IPS DF 6.9 (cell line): ENCODE data around the gene TSPAN9.

Source experiments
- DNase-seq: peaks from one replicate; pipeline ENCODE4 v3.0.0-alpha.2; 2013; ENCODE audit warnings: low read depth, low spot score
- H3K27ac ChIP-seq: one replicate; pipeline ENCODE4 v1.5.1; 2013; ENCODE audit warnings: low read length, control low read depth
- H3K27me3 ChIP-seq: 2 replicates; pipeline ENCODE4 v1.6.1; 2013; ENCODE audit warnings: mild to moderate bottlenecking, low read length; ENCODE audit not compliant: control insufficient read depth, insufficient read depth
- H3K36me3 ChIP-seq: 2 replicates; pipeline ENCODE4 v1.6.1; 2013; ENCODE audit warnings: low read length; ENCODE audit not compliant: control insufficient read depth, insufficient read depth
- H3K4me1 ChIP-seq: 2 replicates; pipeline ENCODE4 v1.6.1; 2013; ENCODE audit warnings: low read length; ENCODE audit not compliant: control insufficient read depth, insufficient read depth
- H3K4me3 ChIP-seq: 2 replicates; pipeline ENCODE4 v1.5.1; 2013; ENCODE audit warnings: mild to moderate bottlenecking, low read length
- H3K9me3 ChIP-seq: 2 replicates; pipeline ENCODE4 v1.6.1; 2013; ENCODE audit warnings: low read length, inconsistent platforms; ENCODE audit not compliant: control insufficient read depth, insufficient read depth
- WGBS: extraction: QIAGEN DNeasy Blood & Tissue Kit; methylation state at CpG from one replicate; pipeline ENCODE4 v1.1.7; 2013; ENCODE audit warnings: mixed read lengths, missing lambda C conversion rate; ENCODE audit not compliant: insufficient read length, insufficient coverage; 5-methylcytosine and 5-hydroxymethylcytosine counted together

Gene TSPAN9

GRCh38 chr12:3281588-3282383 lies 204.6 kb downstream of the TSPAN9 start:
- H3K27me3 ChIP-seq: no peaks in the 10 kb centered on the region
- no peak overlapping the region for H3K27ac ChIP-seq
- no CpG with 5 or more reads among the region's 23 CpGs for WGBS
- H3K9me3 ChIP-seq: no peaks in the 10 kb centered on the region
- no peak for DNase-seq
- H3K4me1 ChIP-seq: peaks cover 6% of the 10 kb centered on the region
- no peaks in the 10 kb centered on the region for H3K36me3 ChIP-seq
- H3K4me3 ChIP-seq: no peak overlapping the region

- Histone ChIP-seq H3K27ac (no peak overlapping the region), H3K4me1 (peaks cover 6% of the 10 kb centered on the region), H3K4me3 (no peak overlapping the region), H3K27me3 (no peaks in the 10 kb centered on the region), H3K36me3 (no peaks in the 10 kb centered on the region), H3K9me3 (no peaks in the 10 kb centered on the region)
- no CpG with 5 or more reads among the region's 8 CpGs for WGBS
- DNase-seq: no peak
These were observed 205.1 kb downstream of the TSPAN9 start for GRCh38 chr12:3282384-3282670.

GRCh38 chr12:3283137-3283680 lies 206.0 kb downstream of the TSPAN9 start:
- H3K9me3 ChIP-seq: no peaks in the 10 kb centered on the region
- no CpG with 5 or more reads among the region's 19 CpGs for WGBS
- no peak overlapping the region for H3K4me3 ChIP-seq
- H3K27me3 ChIP-seq: no peaks in the 10 kb centered on the region
- no peak overlapping the region for H3K27ac ChIP-seq
- no peak for DNase-seq
- H3K36me3 ChIP-seq: no peaks in the 10 kb centered on the region
- peaks cover 4% of the 10 kb centered on the region for H3K4me1 ChIP-seq

- H3K27ac ChIP-seq: no peak overlapping the region
- no CpG with 5 or more reads among the region's 18 CpGs for WGBS
These were observed 207.2 kb downstream of the TSPAN9 start for GRCh38 chr12:3284405-3284804.

GRCh38 chr12:3285570-3285969 lies 208.4 kb downstream of the TSPAN9 start:
- no peak overlapping the region for H3K4me3 ChIP-seq
- no peaks in the 10 kb centered on the region for H3K36me3 ChIP-seq
- WGBS: no CpG with 5 or more reads among the region's 7 CpGs
- H3K27ac ChIP-seq: no peak overlapping the region
- no peak for DNase-seq
- H3K9me3 ChIP-seq: no peaks in the 10 kb centered on the region
- H3K4me1 ChIP-seq: peaks cover 4% of the 10 kb centered on the region
- H3K27me3 ChIP-seq: no peaks in the 10 kb centered on the region

More at GRCh38 chr12:3284405-3284804, 207.2 kb downstream of the TSPAN9 start:
- no peak for DNase-seq
- peaks cover 4% of the 10 kb centered on the region for H3K4me1 ChIP-seq
- H3K36me3 ChIP-seq: no peaks in the 10 kb centered on the region
- H3K27me3 ChIP-seq: no peaks in the 10 kb centered on the region
- H3K9me3 ChIP-seq: no peaks in the 10 kb centered on the region
- H3K4me3 ChIP-seq: no peak overlapping the region

- no peaks in the 10 kb centered on the region for H3K27me3 ChIP-seq
- WGBS: no CpG with 5 or more reads among the region's 8 CpGs
- H3K36me3 ChIP-seq: no peaks in the 10 kb centered on the region
- no peak overlapping the region for H3K27ac ChIP-seq
- no peaks in the 10 kb centered on the region for H3K9me3 ChIP-seq
- H3K4me3 ChIP-seq: no peak overlapping the region
- DNase-seq: no peak
- no peaks in the 10 kb centered on the region for H3K4me1 ChIP-seq
These were observed 211.5 kb downstream of the TSPAN9 start for GRCh38 chr12:3288690-3289089.

- H3K4me3 ChIP-seq: no peak overlapping the region
- no peaks in the 10 kb centered on the region for H3K9me3 ChIP-seq
- no peak overlapping the region for H3K27ac ChIP-seq
- WGBS: no CpG with 5 or more reads among the region's 9 CpGs
- no peaks in the 10 kb centered on the region for H3K4me1 ChIP-seq
- DNase-seq: no peak
- no peaks in the 10 kb centered on the region for H3K36me3 ChIP-seq
- no peaks in the 10 kb centered on the region for H3K27me3 ChIP-seq
These were observed 212.5 kb downstream of the TSPAN9 start for GRCh38 chr12:3289702-3290101.

- Histone ChIP-seq H3K4me3 (no peak overlapping the region), H3K27me3 (no peaks in the 10 kb centered on the region), H3K9me3 (no peaks in the 10 kb centered on the region), H3K4me1 (no peaks in the 10 kb centered on the region), H3K36me3 (no peaks in the 10 kb centered on the region), H3K27ac (no peak overlapping the region)
- DNase-seq: no peak
- no CpG with 5 or more reads among the region's 16 CpGs for WGBS
These were observed 214.8 kb downstream of the TSPAN9 start for GRCh38 chr12:3291939-3292338.

- no peaks in the 10 kb centered on the region for H3K9me3 ChIP-seq
- no CpG with 5 or more reads among the region's 12 CpGs for WGBS
- no peak for DNase-seq
- no peak overlapping the region for H3K4me3 ChIP-seq
- H3K36me3 ChIP-seq: no peaks in the 10 kb centered on the region
- no peaks in the 10 kb centered on the region for H3K4me1 ChIP-seq
- no peaks in the 10 kb centered on the region for H3K27me3 ChIP-seq
- no peak overlapping the region for H3K27ac ChIP-seq
These were observed 215.7 kb downstream of the TSPAN9 start for GRCh38 chr12:3292677-3293412.

- Histone ChIP-seq H3K36me3 (no peaks in the 10 kb centered on the region), H3K4me1 (no peaks in the 10 kb centered on the region), H3K4me3 (no peak overlapping the region), H3K27ac (no peak overlapping the region), H3K27me3 (no peaks in the 10 kb centered on the region), H3K9me3 (no peaks in the 10 kb centered on the region)
- WGBS: no CpG with 5 or more reads among the region's 18 CpGs
- no peak for DNase-seq
These were observed 216.4 kb downstream of the TSPAN9 start for GRCh38 chr12:3293446-3294161.
